Fibroblast of gingiva (primary cell): ENCODE measurements around the gene DPF3.
"Not testable (repeated sequence)": the region's sequence is repeated elsewhere in the genome, so short reads cannot be mapped to it uniquely, and the experiment has no call there.

ENCODE experiments used
- DNase-seq: peaks from one replicate; pipeline ENCODE4 v3.0.0-alpha.2; 2011; ENCODE audit warnings: low read depth

The DPF3 gene

DNA sequence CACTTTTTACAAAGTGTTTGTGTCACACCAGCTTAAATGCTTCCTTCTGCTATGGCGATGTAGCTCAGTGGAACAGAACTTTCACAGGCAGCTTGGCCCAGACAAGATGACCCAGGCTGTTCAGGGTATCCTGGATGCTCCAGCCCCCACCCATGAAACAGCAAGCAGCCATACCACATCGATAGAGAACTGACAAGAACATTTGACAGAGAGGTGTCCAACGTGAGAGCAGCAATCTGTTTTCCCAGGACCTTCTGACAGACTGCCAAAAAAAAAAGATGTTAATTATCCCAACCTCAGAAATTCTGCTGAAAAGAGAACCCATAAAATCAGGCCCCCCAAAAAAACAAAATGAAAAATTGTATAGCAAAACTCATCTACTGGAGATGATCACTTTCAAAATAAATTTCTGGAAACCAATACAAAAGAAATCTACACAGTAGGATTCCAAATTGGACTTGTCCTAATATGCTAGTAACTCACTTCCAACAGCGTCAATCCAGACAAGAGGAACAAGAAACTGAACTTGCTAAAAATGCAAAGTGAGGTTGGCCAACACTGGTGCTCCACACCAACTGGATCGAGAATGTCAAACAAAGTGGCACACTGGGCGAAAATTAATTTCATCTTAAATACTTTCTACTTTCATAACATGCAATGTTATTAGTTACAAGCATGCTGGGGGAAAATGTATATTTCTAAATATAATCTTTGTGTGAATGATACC is 118.8 kb downstream of the DPF3 start:
- no peak for DNase-seq

DNA sequence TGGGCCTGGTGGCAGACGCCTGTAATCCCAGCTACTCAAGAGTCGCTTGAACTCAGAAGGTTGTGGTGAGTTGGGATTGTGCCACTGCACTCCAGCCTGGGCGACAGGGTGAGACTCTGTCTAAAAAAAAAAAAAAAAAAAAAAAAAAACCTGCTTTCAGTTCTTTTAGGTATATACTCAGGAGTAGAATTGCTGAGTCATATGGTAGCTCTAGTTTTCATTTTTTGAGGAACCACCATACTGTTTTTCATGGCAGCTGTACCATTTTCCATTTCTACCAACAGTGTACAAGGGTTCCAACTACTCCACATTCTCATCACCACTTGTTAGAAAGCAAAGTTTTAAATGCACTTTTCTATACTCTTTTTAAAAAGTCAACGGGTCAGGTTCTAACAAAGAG is 119.8 kb downstream of the DPF3 start:
- DNase-seq, result no peak

DNA sequence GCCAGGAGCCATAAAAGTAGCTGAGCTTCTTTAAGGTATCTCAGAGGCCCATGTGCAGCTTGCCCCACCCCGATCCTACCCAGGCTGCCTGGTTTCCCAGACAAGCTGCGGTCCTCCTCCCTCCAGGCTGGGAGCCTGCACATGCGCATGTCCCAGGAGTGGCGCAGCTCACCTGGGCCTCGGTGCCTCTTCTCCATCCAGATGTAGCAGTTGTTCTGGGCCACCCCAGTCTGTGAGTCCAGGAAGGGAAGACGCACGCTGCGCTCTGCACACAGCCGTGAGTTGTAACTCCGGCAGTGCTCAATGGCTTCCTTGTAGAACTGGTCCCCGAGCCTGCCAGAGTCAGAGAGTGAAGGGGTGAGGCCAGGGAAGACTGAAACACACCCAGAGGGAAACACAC is 122.3 kb downstream of the DPF3 start:
- DNase-seq, result no peak

DNA sequence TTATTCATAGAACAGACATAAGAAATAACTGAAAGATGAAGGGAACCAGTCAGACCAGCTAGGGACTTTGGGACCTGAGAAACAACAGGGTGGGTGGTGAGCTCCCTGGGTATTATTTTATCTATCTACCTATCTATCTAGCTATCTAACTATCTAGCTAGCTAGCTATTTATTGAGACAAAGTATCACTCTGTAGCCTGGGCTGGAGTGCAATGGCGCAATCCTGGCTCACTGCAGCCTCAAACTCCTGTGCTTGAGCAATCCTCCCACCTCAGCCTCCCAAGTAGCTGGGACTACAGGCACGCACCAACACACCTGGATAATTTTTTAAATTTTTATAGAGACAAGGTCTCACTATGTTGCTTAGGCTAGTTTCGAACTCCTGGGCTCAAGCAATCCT is 127.6 kb downstream of the DPF3 start:
- no peak for DNase-seq

DNA sequence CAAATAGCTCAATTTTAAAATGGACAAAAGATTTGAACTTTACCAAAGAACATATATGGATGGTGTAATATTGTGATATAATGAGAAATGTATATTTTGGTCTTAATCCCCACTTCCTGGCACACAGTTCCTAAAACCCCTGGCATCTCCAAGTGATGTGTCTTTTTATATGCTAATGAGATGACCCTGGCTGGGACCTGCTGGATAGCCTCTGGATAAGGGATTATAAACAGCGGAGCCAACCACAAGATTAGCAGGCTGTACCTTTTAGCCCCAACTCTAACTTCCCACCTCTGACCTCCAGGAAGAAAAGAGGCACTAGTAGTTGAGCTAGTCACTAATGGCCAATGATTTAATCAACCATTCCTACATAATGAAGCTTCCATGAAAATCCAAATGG is 130.0 kb downstream of the DPF3 start:
- DNase-seq, result no peak

DNA sequence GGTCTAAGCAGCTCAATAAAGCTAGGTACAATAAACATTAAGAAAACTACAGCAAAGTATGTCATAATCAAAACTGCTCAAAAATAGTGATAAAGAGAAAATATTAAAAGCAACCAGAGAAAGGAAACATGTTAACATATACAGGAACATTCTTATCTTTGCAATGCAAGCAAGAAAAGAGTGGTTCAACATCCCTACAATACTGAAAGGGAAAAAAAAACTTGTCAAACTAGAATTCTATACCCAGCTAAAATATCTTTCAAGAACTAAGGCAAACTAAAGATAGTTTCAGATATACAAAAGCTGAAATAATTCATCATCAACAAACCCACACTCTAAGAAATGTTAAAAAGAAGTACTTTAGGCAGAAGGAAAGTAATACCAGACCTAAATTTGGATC is 134.2 kb downstream of the DPF3 start:
- DNase-seq, result no peak

DNA sequence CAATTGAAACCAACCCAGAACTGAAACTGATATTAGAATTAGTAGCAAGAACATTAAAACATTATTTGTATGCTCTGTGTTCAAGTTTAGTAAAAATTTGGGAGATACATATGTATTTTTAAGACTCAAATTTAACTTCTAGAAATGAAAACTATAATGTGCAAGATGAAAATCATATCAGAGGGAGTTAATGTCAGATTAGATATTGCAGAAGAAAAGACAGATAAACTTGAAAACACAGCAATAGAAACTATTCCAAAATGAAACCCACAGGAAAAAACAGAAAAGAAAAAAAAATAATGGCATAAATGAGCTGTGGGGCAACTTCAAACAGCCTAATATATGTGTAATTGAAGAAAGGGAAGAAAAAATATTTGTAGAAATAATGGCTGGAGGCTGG is 134.9 kb downstream of the DPF3 start:
- no peak for DNase-seq

DNA sequence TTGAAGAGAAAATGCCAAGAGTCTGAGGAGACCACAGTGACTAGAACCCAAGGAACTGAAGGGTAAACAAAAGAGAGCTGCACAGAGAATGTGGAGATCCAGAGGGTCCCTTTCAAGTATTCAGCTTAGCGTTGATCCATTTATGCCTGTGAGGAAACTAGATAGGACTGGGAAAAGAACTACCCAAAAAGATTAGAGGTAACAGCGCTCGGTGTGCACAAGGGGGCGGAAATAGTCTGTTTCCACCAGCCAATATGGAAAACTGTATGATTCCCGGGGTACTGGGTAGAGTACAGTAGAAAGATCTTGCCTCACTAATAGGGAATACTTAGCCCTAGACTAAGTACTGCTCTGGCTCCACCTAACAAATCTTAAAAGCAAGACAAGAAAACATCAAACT is 135.5 kb downstream of the DPF3 start:
- DNase-seq, result no peak

DNA sequence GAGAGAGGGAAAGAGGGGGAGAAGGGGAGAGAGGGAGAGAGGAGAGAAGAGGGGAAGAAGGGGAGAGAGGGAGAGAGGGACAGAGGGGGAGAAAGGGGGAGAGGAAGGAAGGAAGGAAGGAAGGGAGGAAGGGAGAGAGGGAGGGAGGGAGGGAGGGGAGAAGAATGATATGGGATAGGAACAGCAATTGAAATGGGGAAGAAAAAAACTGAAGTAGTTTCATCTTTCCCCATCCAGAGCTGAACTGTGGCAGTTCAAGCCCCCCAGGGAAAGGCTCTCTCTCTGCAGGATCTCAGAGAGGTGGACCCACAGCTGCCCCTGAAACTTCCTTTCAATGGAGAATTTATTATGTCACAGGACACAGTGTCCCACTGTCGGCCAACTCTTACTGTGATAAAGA is 136.9 kb downstream of the DPF3 start:
- no peak for DNase-seq

DNA sequence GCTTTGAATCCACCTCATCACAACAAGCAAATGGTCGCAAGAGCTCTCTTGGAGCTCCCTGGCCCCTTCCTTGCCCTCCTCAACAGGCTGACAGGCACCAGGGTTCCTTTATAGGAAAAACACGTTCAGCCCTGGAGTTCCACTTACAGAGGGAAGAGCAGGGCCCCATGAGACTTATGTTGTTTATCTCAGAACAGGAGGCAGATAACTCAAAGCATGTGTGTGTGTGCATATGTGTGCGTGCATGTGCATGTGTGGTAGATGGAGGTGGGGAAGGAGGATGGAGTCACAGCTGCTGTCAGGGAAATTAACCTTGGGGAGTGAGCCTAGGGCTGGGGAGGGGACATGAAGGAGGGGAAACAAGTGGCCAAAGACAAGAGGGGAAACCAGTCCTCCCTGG is 138.1 kb downstream of the DPF3 start:
- DNase-seq, result peak; percentile 73

DNA sequence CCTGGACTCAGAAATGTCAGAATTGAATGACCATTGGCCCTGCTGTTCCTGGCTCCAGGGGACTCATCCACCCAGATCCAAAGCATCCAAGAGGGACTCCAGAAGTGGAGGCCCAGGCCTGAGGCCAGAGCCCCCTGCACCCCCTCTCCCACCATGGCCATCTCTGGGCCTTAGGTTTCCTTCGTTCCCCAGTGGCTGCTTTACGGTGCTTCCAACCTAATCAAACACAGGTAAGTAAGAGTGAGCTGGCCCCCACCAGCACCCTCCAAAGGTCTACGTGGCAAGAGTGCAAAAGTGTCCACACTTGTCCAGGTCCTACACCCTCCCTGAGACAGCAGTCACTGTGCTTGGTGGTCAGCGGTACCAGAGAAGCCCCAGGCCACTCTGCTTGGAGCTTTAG is 139.0 kb downstream of the DPF3 start:
- DNase-seq, result no peak

DNA sequence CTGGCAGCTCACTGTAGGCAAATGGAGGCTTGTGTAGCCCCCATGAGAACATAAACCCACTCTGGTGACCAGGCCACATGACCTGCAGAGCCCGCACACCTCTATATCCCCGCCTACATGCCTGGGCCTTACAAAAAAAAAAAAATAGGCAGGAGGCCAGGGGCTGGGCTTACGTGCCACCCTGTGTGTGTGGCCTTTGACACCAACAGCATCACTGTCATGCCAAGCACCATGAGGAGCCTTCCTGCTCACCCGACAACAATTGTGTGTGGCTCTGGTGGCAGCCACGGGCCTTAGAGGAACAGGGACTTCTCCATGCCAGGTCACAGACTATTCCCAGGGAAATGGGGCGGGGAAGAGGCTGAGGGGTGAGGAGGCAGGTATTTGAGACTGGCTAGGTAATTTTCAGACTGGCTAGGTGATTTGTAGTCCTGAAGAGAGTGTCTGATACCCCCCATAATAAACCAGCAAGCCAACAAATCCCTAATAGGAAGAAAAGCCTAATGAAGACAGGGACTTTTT is 140.0 kb downstream of the DPF3 start:
- DNase-seq, result no peak

DNA sequence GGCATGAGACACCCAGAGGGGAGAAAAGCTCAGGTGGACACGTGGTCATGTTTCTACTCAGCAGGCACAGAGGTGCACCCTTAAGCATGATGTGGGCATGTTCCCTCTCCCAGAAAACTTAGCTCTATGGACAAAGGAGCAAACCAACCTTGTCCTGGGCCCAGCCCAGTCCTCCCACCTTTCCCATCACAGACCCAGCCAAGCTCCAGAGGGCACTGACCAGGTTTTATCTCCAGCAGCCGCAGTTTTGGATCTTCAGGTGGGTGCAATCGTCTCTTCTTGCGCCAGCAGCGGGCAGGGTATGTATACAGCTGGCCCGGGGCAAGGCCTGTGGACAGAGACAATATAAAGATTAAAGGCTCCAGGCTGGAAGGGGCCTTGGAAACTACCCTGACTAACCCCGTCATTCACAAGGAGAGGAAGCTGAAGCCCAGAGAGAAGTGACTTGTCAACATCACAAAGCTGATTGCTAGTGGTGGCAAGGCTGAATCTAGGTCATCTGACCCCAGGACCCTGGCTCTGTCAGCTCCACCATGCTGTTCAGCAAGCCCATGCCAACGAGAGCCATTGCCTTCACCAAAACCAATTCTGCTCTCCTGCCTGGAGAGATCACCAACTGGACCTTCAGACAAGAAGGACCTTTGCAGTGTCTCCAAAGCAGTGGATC is 140.7 kb downstream of the DPF3 start:
- no peak for DNase-seq

DNA sequence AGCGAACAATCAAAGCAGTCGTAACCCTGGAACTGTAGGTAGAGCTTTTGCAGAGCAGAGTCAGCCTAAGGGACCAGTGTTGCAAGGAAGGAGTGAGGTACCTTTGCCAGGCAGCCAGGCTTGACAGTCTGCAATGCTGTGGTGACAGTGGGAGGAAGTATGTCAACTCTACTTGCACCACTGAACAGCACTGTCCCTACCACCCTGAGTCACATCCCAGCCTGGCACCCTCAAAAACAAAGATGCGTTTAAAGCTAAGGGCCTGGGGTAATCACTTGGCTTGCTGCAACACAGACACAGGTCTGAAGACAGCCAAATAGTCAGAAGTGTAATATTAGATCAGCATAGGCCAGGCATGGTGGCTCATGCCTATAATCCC is 141.9 kb downstream of the DPF3 start:
- no peak for DNase-seq

DNA sequence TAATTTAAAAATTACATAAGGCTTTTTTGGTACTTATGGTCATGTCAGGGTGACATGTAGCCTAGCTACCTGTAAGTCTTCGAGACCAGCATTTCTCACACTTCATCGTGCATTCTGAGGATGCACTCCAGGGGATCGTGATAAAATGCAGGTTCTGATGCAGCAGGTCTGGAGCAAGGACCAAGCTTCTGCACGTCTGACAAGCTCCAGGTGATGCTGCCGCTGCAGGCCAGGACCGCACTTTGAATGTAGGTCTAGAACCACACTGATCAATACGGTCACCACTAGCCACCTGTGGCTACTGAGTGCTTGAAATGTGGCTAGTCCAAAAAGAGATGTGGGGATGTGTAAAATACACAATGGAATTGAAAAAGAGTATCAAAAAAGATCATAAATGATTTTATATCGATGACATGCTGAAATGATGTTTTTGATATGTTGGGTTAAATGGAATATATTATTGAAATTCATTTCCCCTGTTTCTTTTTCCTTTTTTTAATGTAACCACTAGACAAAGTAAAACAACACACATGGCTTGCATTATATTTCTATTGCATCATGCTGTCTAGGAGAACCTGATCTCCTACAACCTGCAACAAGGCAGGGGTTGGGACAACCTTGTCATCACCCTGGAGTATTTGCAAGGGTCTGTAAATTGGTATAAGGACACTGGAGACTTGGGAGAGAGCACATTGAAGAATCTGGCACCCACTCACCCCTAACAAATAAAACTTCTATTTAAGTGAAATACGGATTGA is 142.4 kb downstream of the DPF3 start:
- peak; percentile 32 for DNase-seq

DNA sequence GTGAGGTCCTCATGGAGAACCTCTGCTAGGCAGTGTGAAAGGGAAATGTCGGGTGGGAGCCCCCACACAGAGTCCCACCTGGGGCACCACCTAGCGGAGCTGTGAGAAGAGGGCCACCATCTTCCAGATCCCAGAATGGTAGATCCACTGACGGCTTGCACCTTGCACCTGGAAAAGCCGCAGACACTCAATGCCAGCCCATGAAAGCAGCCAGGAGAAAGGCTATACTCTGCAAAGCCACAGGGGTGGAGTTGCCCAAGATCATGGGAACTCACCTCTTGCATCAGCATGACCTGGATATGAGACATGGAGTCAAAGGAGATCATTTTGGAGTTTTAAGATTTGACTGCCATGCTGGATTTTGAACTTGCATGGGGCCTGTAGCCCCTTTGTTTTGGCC is 145.0 kb downstream of the DPF3 start:
- DNase-seq, result not testable (repeated sequence)

DNA sequence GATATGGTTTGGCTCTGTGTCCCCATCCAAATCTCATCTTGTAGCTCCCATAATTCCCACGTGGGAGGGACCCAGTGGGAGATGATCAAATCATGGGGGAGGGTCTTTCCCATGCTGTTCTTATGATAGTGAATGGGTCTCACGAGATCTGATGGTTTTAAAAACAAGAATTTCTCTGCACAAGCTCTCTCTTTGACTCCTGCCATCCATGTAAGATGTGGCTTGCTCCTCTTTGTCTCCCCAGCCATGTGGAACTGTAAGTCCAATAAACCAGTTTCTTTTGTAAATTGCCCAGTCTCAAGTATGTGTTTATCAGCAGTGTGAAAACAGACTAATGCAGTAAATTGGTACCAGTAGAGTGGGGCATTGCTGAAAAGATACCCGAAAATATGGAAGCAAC is 146.2 kb downstream of the DPF3 start:
- no peak for DNase-seq

DNA sequence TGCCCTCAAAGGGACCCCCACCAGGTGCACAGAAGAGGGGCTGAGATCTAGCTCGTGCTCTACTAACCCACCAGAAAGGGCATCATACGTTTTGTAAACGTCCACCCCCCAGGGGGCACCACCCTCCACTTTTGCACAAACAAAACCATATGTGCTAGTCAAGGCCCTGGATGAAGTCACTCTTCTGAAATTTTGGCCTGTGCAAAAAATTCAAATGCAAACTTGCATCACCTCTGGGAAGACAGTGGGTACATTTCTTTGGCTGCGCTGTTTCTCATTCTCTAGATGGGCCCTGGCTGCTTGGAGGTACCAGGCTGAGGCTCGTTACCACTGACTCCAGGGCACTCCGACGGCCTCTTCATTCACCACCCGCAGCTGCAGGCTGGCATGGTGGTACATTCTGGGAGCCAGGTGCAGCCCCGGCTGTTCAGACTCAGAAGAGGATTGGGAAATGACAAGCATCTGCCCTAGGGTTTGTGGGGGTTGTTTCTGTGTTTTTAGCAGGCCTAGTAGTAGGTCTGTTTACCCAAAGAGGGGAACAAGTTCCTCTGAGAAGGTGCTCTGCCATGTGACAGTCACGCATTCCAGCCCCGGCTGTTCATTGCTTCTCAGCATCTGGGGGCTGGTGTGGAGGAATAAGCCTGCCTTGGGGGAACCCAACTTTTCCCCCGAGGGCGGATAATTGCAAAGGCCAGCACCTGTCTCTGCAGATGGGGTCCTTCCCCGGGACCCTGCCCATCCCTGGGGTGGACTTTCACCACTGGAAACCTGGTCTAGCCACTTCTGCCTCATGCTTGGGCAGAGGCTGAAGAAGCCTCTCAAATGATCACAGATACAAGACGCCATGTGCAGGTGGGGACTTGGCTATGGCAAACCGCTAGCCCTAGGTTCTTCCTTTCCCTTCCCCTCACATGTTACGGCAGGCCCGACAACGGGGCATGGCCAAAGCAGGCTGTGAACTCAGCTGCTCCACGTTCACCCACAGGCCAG is 147.6 kb downstream of the DPF3 start:
- peak; percentile 89 for DNase-seq

DNA sequence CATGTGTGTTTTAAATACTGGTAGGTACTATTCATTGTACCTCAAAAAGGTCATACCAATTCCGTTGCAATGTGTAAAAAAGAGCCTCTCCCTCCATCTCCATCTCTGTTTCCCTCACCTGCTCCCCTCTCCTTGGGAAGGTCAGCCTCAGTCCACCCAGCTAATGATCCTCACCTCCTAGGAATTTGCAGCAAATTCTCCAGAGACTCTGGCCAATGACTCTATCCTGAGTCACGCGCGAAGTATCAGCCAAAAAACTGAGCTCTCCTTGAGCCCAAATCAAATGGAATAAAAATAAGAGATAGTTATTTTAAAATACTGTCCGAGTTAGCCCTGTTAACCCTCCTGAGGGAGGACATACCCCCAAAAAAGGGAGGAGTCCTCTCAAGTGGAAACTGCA is 148.4 kb downstream of the DPF3 start:
- peak; percentile 74 for DNase-seq

DNA sequence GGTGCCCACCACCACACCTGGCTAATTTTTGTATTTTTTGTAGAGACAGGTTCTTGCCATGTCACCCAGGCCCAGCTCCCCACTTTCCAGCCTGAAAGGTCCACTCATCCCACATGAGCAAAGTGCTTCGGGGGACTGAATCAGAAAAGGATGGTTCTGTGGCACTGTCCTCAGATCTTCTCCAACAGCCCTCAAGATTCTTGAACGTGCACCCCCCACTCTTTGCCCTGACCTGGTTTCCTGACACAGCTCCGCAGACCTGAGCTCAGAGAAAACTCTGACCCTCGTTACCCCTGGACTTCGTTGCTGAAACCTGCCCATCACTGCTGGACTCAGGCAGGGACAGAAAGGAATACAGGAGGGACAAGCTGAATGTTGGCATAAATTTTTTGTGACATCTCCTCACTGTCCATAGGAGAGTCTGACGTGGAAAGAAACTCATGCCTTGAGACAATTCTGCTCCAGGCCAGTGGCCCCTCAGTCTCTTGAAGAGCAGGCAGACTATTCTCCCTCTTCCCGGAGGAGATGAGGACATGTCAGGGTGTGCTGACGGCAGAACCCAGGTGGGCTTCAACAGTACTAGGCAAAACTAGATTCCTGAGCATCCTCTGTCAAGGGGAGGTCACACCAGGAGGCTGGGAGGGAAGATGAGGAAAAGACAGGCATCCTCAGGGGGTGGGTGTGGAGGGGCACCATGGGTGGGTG is 149.3 kb downstream of the DPF3 start:
- no peak for DNase-seq

DNA sequence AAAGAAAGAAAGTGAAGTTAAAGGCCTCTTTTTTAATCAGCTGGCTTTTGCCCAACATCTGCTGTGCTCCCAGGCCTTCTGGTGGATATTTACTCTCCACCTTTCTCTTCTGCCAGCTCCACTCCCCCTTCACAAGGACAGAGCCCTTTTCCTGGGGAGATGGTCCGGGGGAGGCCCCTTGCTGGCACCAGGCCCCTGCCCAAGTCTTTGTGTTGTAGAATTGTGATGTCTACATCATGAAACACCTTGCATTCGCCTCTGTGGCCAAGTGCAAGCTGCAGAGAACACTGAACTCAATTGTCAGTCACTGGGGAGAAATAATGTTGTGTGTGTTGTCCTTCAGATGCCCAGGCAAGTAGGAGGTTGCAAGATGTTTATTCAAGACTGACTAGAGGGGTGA is 150.3 kb downstream of the DPF3 start:
- DNase-seq, result no peak
